ENCODE measurements around the gene PTPRCAP.

The PTPRCAP gene

DNA sequence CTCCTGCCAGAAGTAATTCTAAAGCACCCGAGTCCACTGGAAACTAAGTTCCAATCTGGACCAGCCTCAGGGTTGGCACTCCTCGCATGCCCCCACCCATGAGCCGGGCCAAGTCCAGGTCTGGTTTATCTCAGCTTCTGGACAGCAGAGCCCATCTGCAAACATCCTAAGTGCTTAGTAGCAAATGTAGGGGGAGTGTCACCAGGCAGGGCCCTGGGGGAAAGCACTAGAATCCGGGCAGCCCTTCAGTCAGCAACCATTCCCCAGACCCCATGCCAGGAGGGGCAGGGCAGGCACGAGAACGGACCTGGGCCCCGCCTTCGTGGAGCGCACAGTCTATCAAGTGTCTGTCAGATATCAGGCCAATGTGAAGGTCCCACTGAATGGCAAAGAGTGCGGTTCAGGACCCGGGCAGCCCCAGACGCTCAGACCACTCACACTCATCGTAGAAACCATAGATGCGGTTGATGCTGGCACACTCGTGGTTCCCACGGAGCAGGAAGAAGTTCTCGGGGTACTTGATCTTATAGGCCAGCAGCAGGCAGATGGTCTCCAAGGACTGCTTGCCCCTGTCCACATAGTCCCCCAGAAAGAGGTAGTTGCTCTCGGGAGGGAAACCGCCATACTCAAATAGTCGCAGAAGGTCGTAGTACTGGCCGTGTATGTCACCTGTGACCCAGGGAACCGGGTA lies 37.1 kb downstream of the PTPRCAP start:
- in situ Hi-C loops (cut with MboI; ENCODE audit: low sequenced_read_pairs): no loop called here
- no peaks in the 10 kb centered on the region for H3K27me3 ChIP-seq (ENCODE audit: low read depth)
- H3K36me3 ChIP-seq (replicated peaks): peaks cover 51% of the 10 kb centered on the region
- H3K4me1 ChIP-seq: peaks cover 13% of the 10 kb centered on the region
- H3K9me3 ChIP-seq: no peaks in the 10 kb centered on the region
- DNase-seq (ENCODE audit: low spot score in 2 of 2): peak; percentile 44 to 64
- peak overlapping the region; percentile 87 for H3K4me3 ChIP-seq

DNA sequence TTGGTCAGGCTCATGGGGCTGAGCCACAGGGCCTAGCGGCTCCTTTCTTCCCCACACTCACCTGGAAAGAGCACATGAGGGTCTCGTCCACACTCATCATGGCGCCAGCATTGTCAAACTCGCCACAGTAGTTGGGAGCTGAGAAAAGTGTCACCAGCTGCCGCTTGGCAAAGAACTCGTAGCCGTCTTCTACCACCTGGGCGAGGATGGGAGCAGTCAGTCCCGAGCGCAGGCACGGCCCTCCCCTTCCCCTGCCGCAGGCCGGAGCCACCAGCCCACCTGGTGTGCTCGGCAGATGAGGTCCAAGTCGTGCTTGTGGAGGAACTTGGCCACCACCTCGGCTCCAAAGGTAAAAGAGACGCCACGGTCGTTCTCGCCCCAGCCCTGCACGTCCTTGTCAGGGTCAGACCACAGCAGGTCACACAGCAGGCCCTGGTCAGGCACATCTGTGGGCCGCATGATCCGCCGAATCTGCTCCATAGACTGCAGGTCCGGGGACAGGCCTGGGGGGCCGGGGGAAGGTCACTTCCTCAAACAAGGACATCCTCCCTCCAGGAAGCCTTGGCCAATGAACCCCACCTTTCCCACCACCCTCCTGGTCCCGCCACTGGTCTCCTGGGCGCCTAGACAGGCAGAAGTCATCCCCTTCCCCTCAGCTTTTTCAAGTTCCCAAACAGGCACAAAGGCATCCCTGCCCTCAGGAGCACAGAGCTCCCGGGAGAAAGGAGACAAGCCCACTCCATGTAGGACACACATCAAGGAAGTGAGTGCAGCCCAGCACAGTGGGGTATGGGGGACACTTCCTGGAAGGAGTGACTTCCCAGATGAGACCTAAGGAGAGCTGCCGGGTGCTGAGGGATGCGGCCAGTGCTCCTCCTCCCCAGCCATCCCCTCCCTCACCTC lies 38.6 kb downstream of the PTPRCAP start:
- Histone ChIP-seq H3K36me3 (replicated peaks) (peaks cover 54% of the 10 kb centered on the region), H3K4me1 (peaks cover 13% of the 10 kb centered on the region), H3K4me3 (no peak overlapping the region), H3K27me3 (ENCODE audit: low read depth) (no peaks in the 10 kb centered on the region), H3K9me3 (no peaks in the 10 kb centered on the region)
- no peak for DNase-seq (ENCODE audit: low spot score in 2 of 2)
- in situ Hi-C loops (cut with MboI; ENCODE audit: low sequenced_read_pairs): no loop called here

DNA sequence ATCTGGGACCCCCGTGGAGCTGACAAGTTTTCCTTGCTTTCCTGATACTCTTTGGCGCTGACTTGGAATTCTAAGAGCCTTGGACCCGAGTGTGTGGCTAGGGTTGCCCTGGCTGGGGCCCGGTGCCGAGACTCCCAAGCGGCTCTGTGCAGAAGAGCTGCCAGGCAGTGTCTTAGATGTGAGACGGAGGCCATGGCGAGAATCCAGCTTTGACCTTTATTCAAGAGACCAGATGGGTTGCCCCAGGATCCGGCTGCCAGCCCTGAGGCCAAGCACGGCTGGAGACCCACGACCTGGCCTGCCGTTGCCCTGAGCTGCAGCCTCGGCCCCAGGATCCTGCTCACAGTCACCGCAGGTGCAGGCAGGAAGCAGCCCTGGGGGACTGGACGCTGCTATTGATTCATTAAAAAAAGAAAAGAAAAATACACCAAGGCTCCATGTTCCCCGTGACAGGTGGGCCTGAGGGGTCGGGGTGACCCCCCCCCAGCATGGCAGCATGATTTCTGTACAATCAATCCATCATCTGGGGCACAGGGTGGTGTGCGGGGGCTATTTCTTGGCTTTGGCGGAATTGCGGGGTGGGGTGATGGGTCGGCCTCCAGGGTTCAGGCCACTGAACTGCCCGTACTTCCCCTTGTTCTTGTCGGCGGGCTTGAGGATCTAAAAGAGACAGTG lies 39.4 kb downstream of the PTPRCAP start:
- in situ Hi-C loops (cut with MboI; ENCODE audit: low sequenced_read_pairs): no loop called here
- H3K36me3 ChIP-seq (replicated peaks): peaks cover 61% of the 10 kb centered on the region

DNA sequence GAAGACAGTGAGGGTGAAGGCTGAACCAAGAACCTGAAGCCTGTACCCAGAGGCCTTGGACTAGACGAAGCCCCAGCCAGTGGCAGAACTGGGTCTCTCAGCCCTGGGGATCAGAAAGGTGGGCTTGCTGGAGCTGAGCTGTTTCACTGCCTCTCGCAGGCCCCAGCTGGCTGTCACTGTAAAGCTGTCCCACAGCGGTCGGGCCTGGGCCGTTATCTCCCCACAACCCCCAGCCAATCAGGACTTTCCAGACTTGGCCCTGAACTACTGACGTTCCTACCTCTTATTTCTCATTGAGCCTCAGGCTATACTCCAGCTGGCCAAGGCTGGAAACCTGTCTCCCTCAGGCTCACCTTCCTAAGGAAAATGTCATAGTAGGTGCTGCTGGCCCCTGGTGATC lies 39.9 kb downstream of the PTPRCAP start:
- H3K27me3 ChIP-seq (ENCODE audit: low read depth): no peaks in the 10 kb centered on the region
- DNase-seq (ENCODE audit: low spot score in 2 of 2): no peak
- H3K4me1 ChIP-seq: peaks cover 13% of the 10 kb centered on the region
- H3K4me3 ChIP-seq: no peak overlapping the region
- H3K9me3 ChIP-seq: no peaks in the 10 kb centered on the region
- peaks cover 61% of the 10 kb centered on the region for H3K36me3 ChIP-seq (replicated peaks)
- in situ Hi-C loops (cut with MboI; ENCODE audit: low sequenced_read_pairs): no loop called here

More for the DNA sequence above, 39.4 kb downstream of the PTPRCAP start:
- Histone ChIP-seq H3K9me3 (no peaks in the 10 kb centered on the region), H3K27me3 (ENCODE audit: low read depth) (no peaks in the 10 kb centered on the region), H3K4me3 (no peak overlapping the region), H3K4me1 (peaks cover 13% of the 10 kb centered on the region)
- DNase-seq (ENCODE audit: low spot score in 2 of 2): no peak

DNA sequence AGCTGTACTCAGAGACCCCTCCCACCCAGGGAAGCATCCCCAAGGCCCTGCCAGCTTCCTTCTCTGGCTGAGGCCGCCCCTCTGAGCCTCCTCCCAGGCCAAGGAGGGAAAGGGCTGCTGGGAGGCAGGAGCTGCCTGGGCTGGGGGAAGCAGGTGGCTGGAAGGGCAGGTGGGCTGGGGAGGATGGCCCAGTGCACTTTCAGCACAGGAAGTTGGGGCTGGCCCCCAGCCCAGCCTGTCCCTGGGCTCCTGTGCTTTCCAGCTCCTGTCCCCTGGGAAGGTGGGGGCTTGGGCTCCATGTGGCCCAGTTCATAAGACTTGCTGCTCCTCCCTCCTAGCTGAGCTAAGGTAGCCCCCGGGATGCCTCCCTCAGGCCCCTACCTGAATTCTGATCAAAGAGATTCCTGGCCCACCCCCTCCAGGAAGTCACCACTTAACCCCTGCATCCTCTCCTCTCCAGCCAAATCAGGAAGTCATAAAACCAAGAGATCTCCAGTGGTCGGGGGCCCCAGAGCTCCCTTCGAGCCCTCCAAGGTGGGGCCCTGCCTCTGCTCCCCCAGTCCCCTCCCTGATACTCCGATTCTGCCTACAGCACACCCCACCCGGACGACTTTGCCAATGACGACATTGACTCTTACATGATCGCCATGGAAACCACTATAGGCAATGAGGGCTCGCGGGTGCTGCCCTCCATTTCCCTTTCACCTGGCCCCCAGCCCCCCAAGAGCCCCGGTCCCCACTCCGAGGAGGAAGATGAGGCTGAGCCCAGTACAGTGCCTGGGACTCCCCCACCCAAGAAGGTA lies 40.7 kb downstream of the PTPRCAP start:
- Histone ChIP-seq H3K9me3 (no peaks in the 10 kb centered on the region), H3K4me3 (no peak overlapping the region), H3K36me3 (replicated peaks) (peaks cover 61% of the 10 kb centered on the region), H3K4me1 (peaks cover 7% of the 10 kb centered on the region), H3K27me3 (ENCODE audit: low read depth) (no peaks in the 10 kb centered on the region)
- in situ Hi-C loops (cut with MboI; ENCODE audit: low sequenced_read_pairs): no loop called here
- no peak for DNase-seq (ENCODE audit: low spot score in 2 of 2)

DNA sequence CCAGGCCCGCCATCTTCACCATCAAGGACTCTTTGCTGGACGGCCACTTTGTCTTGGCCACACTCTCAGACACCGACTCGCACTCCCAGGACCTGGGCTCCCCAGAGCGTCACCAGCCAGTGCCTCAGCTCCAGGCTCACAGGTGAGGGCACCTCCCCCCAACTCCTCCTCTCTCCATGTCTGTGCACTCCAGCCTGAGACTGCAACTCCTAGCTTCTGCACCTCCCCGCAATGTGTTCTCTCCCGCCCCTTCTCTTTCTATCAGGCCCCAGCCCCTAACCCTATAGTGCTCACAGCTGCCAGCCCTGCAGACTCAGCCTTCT lies 41.3 kb downstream of the PTPRCAP start:
- in situ Hi-C loops (cut with MboI; ENCODE audit: low sequenced_read_pairs): no loop called here
- no peak overlapping the region for H3K4me3 ChIP-seq

DNA sequence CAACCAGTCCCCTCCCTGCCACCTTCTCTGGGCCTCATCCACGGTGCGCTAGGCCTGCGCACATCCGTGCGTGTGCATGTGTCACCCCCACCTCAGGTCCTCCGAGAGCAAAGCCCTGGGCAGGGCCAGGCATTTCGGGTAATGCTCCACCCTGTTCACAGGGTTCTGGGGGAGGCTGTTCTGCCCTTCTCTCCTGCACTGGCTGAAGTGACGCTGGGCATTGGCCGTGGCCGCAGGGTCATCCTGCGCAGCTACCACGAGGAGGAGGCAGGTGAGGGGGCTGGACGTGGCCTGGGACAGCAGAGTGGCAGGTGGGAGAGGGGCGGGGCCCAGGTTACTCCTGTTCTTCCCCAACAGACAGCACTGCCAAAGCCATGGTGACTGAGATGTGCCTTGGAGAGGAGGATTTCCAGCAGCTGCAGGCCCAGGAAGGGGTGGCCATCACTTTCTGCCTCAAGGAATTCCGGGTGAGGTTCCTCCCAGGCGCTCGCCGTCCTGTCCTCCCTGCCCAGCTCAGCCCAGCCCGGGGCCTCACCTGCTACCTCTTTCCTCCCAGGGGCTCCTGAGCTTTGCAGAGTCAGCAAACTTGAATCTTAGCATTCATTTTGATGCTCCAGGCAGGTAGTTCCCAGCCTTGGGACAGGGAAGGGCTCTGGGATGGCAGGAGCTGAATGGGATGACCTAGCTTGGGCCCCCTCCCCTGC lies 41.8 kb downstream of the PTPRCAP start:
- in situ Hi-C loops (cut with MboI; ENCODE audit: low sequenced_read_pairs): no loop called here
- H3K4me1 ChIP-seq: peaks cover 5% of the 10 kb centered on the region

More for the DNA sequence above, 41.3 kb downstream of the PTPRCAP start:
- no peak for DNase-seq (ENCODE audit: low spot score in 2 of 2)
- Histone ChIP-seq H3K9me3 (no peaks in the 10 kb centered on the region), H3K27me3 (ENCODE audit: low read depth) (no peaks in the 10 kb centered on the region), H3K36me3 (replicated peaks) (peaks cover 61% of the 10 kb centered on the region), H3K4me1 (peaks cover 7% of the 10 kb centered on the region)

DNA sequence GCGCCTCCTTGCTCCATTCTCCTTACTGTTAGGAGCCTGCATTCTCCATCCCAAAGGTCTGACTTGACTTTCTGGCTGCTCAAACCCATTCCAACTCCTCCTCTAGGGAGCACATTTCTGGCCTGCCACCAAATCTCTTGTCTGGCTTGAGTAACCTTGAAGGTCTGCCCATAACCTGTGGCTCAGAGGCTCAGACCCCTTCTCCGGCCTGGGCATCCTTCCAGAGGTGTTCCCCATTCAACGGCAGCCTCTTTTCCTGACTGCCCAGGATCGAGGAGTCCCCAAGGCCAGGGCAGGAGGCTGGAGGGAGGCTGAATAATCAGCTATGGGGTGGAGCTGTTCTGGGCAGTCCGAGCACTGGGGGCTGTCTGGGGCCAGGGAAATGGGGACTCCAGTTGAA lies 43.5 kb downstream of the PTPRCAP start:
- Histone ChIP-seq H3K4me3 (no peak overlapping the region), H3K36me3 (replicated peaks) (peaks cover 45% of the 10 kb centered on the region), H3K9me3 (no peaks in the 10 kb centered on the region), H3K4me1 (no peaks in the 10 kb centered on the region; the same call in 1 of the 2 replicates), H3K27me3 (ENCODE audit: low read depth) (no peaks in the 10 kb centered on the region)
- no peak for DNase-seq (ENCODE audit: low spot score in 2 of 2)
- in situ Hi-C loops (cut with MboI; ENCODE audit: low sequenced_read_pairs): no loop called here

More for the DNA sequence above, 41.8 kb downstream of the PTPRCAP start:
- DNase-seq (ENCODE audit: low spot score in 2 of 2): no peak
- Histone ChIP-seq H3K36me3 (replicated peaks) (peaks cover 61% of the 10 kb centered on the region), H3K9me3 (no peaks in the 10 kb centered on the region), H3K4me3 (no peak overlapping the region), H3K27me3 (ENCODE audit: low read depth) (no peaks in the 10 kb centered on the region)

DNA sequence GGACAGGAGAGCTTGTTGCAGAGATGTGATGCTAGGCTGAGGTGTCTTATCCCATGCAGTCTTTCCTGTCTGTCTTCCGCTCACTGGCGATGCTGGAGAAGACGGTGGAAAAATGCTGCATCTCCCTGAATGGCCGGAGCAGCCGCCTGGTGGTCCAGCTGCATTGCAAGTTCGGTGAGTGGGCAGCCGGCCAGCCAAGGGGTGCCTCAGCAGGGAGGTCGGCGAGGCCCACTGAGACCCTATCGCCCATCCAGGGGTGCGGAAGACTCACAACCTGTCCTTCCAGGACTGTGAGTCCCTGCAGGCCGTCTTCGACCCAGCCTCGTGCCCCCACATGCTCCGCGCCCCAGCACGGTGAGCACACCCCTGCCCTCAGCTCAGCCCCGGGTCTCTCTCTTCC lies 44.0 kb downstream of the PTPRCAP start:
- Histone ChIP-seq H3K4me1 (no peaks in the 10 kb centered on the region; the same call in 1 of the 2 replicates), H3K27me3 (ENCODE audit: low read depth) (no peaks in the 10 kb centered on the region), H3K4me3 (no peak overlapping the region), H3K9me3 (no peaks in the 10 kb centered on the region), H3K36me3 (replicated peaks) (peaks cover 40% of the 10 kb centered on the region)
- in situ Hi-C loops (cut with MboI; ENCODE audit: low sequenced_read_pairs): no loop called here
- no peak for DNase-seq (ENCODE audit: low spot score in 2 of 2)

DNA sequence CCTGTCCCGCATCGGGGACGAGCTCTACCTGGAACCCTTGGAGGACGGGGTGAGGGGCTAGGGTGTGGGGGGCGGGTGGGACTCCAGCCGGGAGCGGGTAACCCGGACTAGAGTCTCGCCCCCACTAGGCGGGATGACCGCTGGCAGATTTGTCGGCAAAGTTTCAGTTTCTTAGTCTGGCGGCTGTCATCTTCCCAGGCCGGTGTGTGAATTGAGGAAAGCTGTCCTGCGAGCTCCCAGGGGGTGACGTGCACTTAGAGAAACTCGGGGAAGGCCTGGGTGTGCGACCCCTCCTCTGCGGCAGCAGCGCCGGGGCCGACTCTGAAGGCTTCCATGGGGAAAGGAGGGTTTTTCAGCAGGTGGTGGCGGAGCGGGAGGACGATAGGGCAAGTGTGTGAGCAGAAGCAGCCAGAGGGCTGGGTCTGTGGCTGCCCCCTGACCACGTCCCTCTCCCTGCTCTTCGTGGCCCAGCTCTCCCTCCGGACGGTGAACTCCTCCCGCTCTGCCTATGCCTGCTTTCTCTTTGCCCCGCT lies 45.2 kb downstream of the PTPRCAP start:
- no peak for DNase-seq (ENCODE audit: low spot score in 2 of 2)
- peak overlapping the region; percentile 67 for H3K4me3 ChIP-seq
- H3K4me1 ChIP-seq: no peaks in the 10 kb centered on the region; the same call in 1 of the 2 replicates
- no peaks in the 10 kb centered on the region for H3K9me3 ChIP-seq
- peaks cover 28% of the 10 kb centered on the region for H3K36me3 ChIP-seq (replicated peaks)
- in situ Hi-C loops (cut with MboI; ENCODE audit: low sequenced_read_pairs): no loop called here
- no peaks in the 10 kb centered on the region for H3K27me3 ChIP-seq (ENCODE audit: low read depth)

DNA sequence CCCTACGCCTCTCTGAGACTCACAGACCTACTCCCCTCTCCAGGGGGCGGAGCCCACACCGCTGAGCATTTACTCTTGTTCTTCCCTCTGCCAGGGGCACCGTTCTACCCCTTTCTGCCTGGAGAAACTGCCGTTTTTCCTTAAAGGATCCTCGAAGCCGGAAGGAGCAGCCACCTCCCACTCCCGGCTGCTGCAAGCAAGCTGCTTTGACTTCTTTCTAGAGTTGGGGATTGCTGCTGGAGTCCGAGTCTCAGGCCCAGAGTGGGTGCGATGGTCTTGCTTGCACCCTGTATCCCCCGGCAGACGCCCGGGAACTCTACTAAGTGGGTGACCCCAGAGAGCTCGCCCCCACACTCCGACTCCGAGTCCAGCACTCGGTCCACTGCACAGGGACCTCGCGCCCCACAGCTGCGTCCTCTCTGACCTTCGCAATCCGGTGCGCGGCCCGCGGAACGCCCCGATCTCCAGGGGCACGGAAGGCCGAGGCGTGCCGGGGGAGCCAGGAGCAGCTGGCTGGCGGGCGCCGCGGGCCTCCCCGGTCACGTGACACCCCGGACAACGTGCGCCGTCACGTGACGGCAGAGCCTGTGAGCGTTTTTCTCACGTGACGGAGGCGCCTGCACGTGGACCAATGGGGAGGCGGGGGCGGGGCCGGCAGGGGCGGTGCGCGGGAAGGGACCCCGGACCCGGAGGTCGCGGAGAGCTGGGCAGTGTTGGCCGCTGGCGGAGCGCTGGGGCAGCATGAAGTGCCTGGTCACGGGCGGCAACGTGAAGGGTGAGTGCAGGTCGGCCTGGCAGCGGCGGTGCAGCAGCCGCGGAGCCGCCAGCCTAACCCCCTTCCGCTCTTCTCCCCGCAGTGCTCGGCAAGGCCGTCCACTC lies 45.9 kb downstream of the PTPRCAP start, which contains the start of gene RAD9A:
RAD9A (plus strand) TSS at position 683 of the 879 bp plus-strand sequence; CDS start at position 742, 59 bp downstream.
- peak within 1 kb of the TSS; percentile 67 for H3K4me3 ChIP-seq
- no peaks in the 10 kb centered on the region for H3K9me3 ChIP-seq
- no peaks in the 10 kb centered on the region for H3K27me3 ChIP-seq (ENCODE audit: low read depth)
- in situ Hi-C loops (cut with MboI; ENCODE audit: low sequenced_read_pairs): no loop called here
- no peaks in the 10 kb centered on the region; the same call in 1 of the 2 replicates for H3K4me1 ChIP-seq
- H3K36me3 ChIP-seq (replicated peaks): peaks cover 22% of the 10 kb centered on the region
- DNase-seq (ENCODE audit: low spot score in 2 of 2): peak; percentile 93 to 97

DNA sequence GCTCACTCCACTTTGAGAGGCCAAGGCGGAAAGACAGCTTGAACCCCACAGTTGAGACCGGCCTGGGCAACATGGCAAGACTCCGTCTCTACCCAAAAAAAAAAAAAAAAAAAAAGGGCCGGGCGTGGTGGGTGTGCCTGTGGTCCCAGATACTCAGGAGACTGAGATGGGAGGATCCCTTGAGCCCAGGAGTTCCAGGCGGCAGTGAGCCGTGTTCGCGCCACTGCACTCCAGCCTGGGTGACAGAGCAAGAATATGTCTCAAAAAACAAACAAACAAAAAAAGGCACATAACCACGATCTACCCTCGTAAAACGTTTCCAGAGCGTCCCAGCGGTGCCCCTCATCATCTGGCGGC lies 46.6 kb downstream of the PTPRCAP start:
- in situ Hi-C loops (cut with MboI; ENCODE audit: low sequenced_read_pairs): no loop called here
- H3K4me1 ChIP-seq: no peaks in the 10 kb centered on the region; the same call in 1 of the 2 replicates

More for the DNA sequence above, 46.6 kb downstream of the PTPRCAP start:
- no peaks in the 10 kb centered on the region for H3K9me3 ChIP-seq
- no peak for DNase-seq (ENCODE audit: low spot score in 2 of 2)
- peak overlapping the region; percentile 67 for H3K4me3 ChIP-seq
- peaks cover 16% of the 10 kb centered on the region for H3K36me3 ChIP-seq (replicated peaks)
- H3K27me3 ChIP-seq (ENCODE audit: low read depth): no peaks in the 10 kb centered on the region
